H9 (cell line): Measurements from ENCODE around the gene TENM3. TPM values are rescaled to one million over a fixed set of nuclear protein-coding genes. Genes with fewer than 3 reads are reported as not detected.
A peak's percentile ranks its signal among the peaks of the same experiment; 100 is the strongest.

Experiments
- DNase-seq: peaks from one replicate; pipeline ENCODE4 v3.0.0-alpha.2; 2017
- H2AFZ ChIP-seq: one replicate; pipeline ENCODE4 v1.6.1; 2013; ENCODE audit warnings: mild to moderate bottlenecking, low read length, control low read depth, moderate library complexity
- H2AK5ac ChIP-seq: 2 replicates; pipeline ENCODE4 v1.6.1; 2013; ENCODE audit warnings: low read length, control low read depth, mixed read lengths; ENCODE audit not compliant: insufficient read length
- H2BK120ac ChIP-seq: one replicate; pipeline ENCODE4 v1.6.1; 2013; ENCODE audit warnings: low read depth, mild to moderate bottlenecking, low read length, control low read depth, inconsistent platforms; ENCODE audit not compliant: poor library complexity, severe bottlenecking
- H2BK12ac ChIP-seq: 2 replicates; pipeline ENCODE4 v1.6.1; 2013; ENCODE audit warnings: low read length, control low read depth, mixed read lengths, low read depth; ENCODE audit not compliant: insufficient read length
- H2BK15ac ChIP-seq: 2 replicates; pipeline ENCODE4 v1.6.1; 2013; ENCODE audit warnings: low read depth, low read length, control low read depth
- H2BK20ac ChIP-seq: one replicate; pipeline ENCODE4 v1.6.1; 2013; ENCODE audit warnings: low read depth, mild to moderate bottlenecking, low read length, control low read depth, inconsistent platforms; ENCODE audit not compliant: poor library complexity, severe bottlenecking
- H2BK5ac ChIP-seq: 2 replicates; pipeline ENCODE4 v1.6.1; 2013; ENCODE audit warnings: low read length, control low read depth, mixed read lengths; ENCODE audit not compliant: insufficient read length
- H3K14ac ChIP-seq: 2 replicates; pipeline ENCODE4 v1.6.1; 2013; ENCODE audit warnings: low read length, control low read depth; ENCODE audit not compliant: insufficient read depth
- H3K18ac ChIP-seq: 2 replicates; pipeline ENCODE4 v1.6.1; 2013; ENCODE audit warnings: low read depth, mild to moderate bottlenecking, mixed read lengths, low read length, control low read depth; ENCODE audit not compliant: insufficient read length
- H3K23ac ChIP-seq: 2 replicates; pipeline ENCODE4 v1.6.1; 2013; ENCODE audit warnings: low read length, control low read depth, mixed read lengths, low read depth; ENCODE audit not compliant: insufficient read length
- H3K23me2 ChIP-seq: 2 replicates; pipeline ENCODE4 v1.6.1; 2013; ENCODE audit warnings: low read depth, mild to moderate bottlenecking, mixed read lengths, low read length, control low read depth; ENCODE audit not compliant: insufficient read length, poor library complexity, severe bottlenecking
- H3K27ac ChIP-seq: 2 replicates; pipeline ENCODE4 v1.5.1; 2013; ENCODE audit warnings: low read length, control low read depth, mixed read lengths, low read depth; ENCODE audit not compliant: insufficient read length
- H3K27me3 ChIP-seq: 2 replicates; pipeline ENCODE4 v1.6.1; 2013; ENCODE audit warnings: low read length, control low read depth, inconsistent platforms; ENCODE audit not compliant: insufficient read depth
- H3K4ac ChIP-seq: 2 replicates; pipeline ENCODE4 v1.6.1; 2013; ENCODE audit warnings: low read depth, mild to moderate bottlenecking, control low read depth, inconsistent platforms, low read length, moderate library complexity
- H3K4me1 ChIP-seq: 2 replicates; pipeline ENCODE4 v1.6.1; 2013; ENCODE audit warnings: low read length, control low read depth, inconsistent platforms; ENCODE audit not compliant: insufficient read depth
- H3K4me2 ChIP-seq: 2 replicates; pipeline ENCODE4 v1.6.1; 2013; ENCODE audit warnings: low read length, control low read depth, mixed read lengths; ENCODE audit not compliant: insufficient read length, insufficient read depth
- H3K56ac ChIP-seq: 2 replicates; pipeline ENCODE4 v1.6.1; 2013; ENCODE audit warnings: low read depth, mild to moderate bottlenecking, mixed read lengths, low read length, control low read depth; ENCODE audit not compliant: insufficient read length
- H3K79me1 ChIP-seq: 2 replicates; pipeline ENCODE4 v1.6.1; 2013; ENCODE audit warnings: low read depth, mild to moderate bottlenecking, moderate library complexity, low read length, control low read depth, inconsistent platforms; ENCODE audit not compliant: insufficient read depth, poor library complexity, severe bottlenecking
- H3K79me2 ChIP-seq: 2 replicates; pipeline ENCODE4 v1.6.1; 2013; ENCODE audit warnings: low read length, control low read depth, inconsistent platforms; ENCODE audit not compliant: insufficient read depth
- H3K9ac ChIP-seq: 2 replicates; pipeline ENCODE4 v1.6.1; 2013; ENCODE audit warnings: low read length, control low read depth, mixed read lengths; ENCODE audit not compliant: insufficient read length; ENCODE audit errors: extremely low read depth
- H3K9me3 ChIP-seq: one replicate; pipeline ENCODE4 v1.6.1; 2013; ENCODE audit warnings: low read depth, low read length, inconsistent platforms; ENCODE audit not compliant: control insufficient read depth
- H3T11ph ChIP-seq: one replicate; pipeline ENCODE4 v1.6.1; 2013; ENCODE audit warnings: mild to moderate bottlenecking, low read length, control low read depth, inconsistent platforms
- H4K20me1 ChIP-seq: one replicate; pipeline ENCODE4 v1.6.1; 2013; ENCODE audit not compliant: control insufficient read depth, insufficient read length, insufficient read depth
- H4K5ac ChIP-seq: 2 replicates; pipeline ENCODE4 v1.6.1; 2013; ENCODE audit warnings: low read depth, mild to moderate bottlenecking, mixed read lengths, low read length, control low read depth; ENCODE audit not compliant: insufficient read length
- H4K8ac ChIP-seq: replicated peaks from 2 replicates; pipeline ENCODE4 v1.6.1; 2013; ENCODE audit warnings: low read length, control low read depth, mixed read lengths, low read depth; ENCODE audit not compliant: insufficient read length
- H4K91ac ChIP-seq: 2 replicates; pipeline ENCODE4 v1.6.1; 2013; ENCODE audit warnings: low read depth, mild to moderate bottlenecking, moderate library complexity, mixed read lengths, low read length, control low read depth; ENCODE audit not compliant: insufficient read length
- H3K27ac Mint-ChIP-seq, 3 experiments: 2 replicates in 2 of 3; 3 replicates in 1 of 3; pipeline ENCODE4 v1.8.0; 2020 to 2021; ENCODE audit warnings: mixed read lengths in 3 of 3, mild to moderate bottlenecking in 1 of 3, moderate library complexity in 1 of 3
- H3K27me3 Mint-ChIP-seq: 2 replicates; pipeline ENCODE4 v1.8.0; 2021; ENCODE audit warnings: low read depth, mild to moderate bottlenecking, moderate library complexity, mixed read lengths
- H3K36me3 Mint-ChIP-seq, 3 experiments: 2 replicates in 2 of 3; 3 replicates in 1 of 3; pipeline ENCODE4 v1.8.0; 2020 to 2021; ENCODE audit warnings: low read depth in 3 of 3, mixed read lengths in 3 of 3; ENCODE audit not compliant: insufficient read depth in 1 of 3
- H3K4me1 Mint-ChIP-seq, 2 experiments: 2 replicates each; pipeline ENCODE4 v1.8.0; 2020; ENCODE audit warnings: mixed read lengths in 2 of 2
- H3K4me3 Mint-ChIP-seq, 2 experiments: 2 replicates in 1 of 2; 3 replicates in 1 of 2; pipeline ENCODE4 v1.8.0; 2020 to 2021; ENCODE audit warnings: mild to moderate bottlenecking in 2 of 2, mixed read lengths in 2 of 2, moderate library complexity in 1 of 2
- H3K9me3 Mint-ChIP-seq, 2 experiments: 2 replicates in 1 of 2; 3 replicates in 1 of 2; pipeline ENCODE4 v1.8.0; 2020; ENCODE audit warnings: mild to moderate bottlenecking in 2 of 2, mixed read lengths in 2 of 2, moderate library complexity in 1 of 2
- CTCF ChIP-seq: fragments of 200-600 bp; sonication (generic); conservative IDR thresholded peaks from 3 replicates; pipeline ENCODE4 v1.8.0; 2021; ENCODE audit warnings: antibody characterized with exemption, mild to moderate bottlenecking
- WGBS: extraction: QIAGEN DNeasy Blood & Tissue Kit; methylation state at CpG from one replicate; pipeline ENCODE4 v1.1.7; 2013; ENCODE audit warnings: missing lambda C conversion rate, low lambda C conversion rate, mixed read lengths; ENCODE audit not compliant: insufficient read length; ENCODE audit errors: extremely low coverage; 5-methylcytosine and 5-hydroxymethylcytosine counted together
- total RNA-seq: library from RNA; stranded (reverse); gene quantifications from 2 replicates; pipeline ENCODE4 v1.2.1, GENCODE V29; 2021

The TENM3 gene
- total RNA-seq, 1 experiment from 2014 or later: 49.6 TPM

GRCh38 chr4:182554736-182555135 lies 311.5 kb downstream of the TENM3 start:
- H3K9me3 Mint-ChIP-seq: no peaks in the 10 kb centered on the region
- H3K27me3 ChIP-seq: no peaks in the 10 kb centered on the region

More at GRCh38 chr4:182554736-182555135, 311.5 kb downstream of the TENM3 start:
- Mint-ChIP-seq H3K4me1 (peaks cover 68 to 75% of the 10 kb centered on the region in 2 experiments), H3K36me3 (no peaks in the 10 kb centered on the region), H3K4me3 (peak overlapping the region in 1 of 2 experiments; percentile 9; a peak in 1 of 5 replicates), H3K27ac (peak overlapping the region; percentile 84 to 94 (median 87); a peak in 6 of 7 replicates), H3K27me3 (no peaks in the 10 kb centered on the region)
- Histone ChIP-seq H4K20me1 (no peaks in the 10 kb centered on the region), H3K18ac (no peak overlapping the region), H2BK15ac (no peak overlapping the region), H2BK120ac (no peak overlapping the region), H2BK12ac (no peak overlapping the region), H3K79me1 (no peaks in the 10 kb centered on the region), H3K56ac (no peak overlapping the region), H2AFZ (no peak overlapping the region), H2BK20ac (no peak overlapping the region), H3K4ac (no peak overlapping the region), H3K23me2 (peaks cover 2% of the 10 kb centered on the region), H3K14ac (no peak overlapping the region), H3T11ph (no peak overlapping the region), H3K79me2 (peaks cover 3% of the 10 kb centered on the region; the same call in 1 of the 2 replicates), H4K8ac (no peak overlapping the region), H3K9me3 (no peaks in the 10 kb centered on the region), H2AK5ac (no peak overlapping the region), H3K23ac (no peak overlapping the region), H3K27ac (peak overlapping the region; percentile 11), H3K9ac (no peak overlapping the region), H3K4me1 (peaks cover 13% of the 10 kb centered on the region; the same call in 1 of the 2 replicates), H4K91ac (no peak overlapping the region), H2BK5ac (no peak overlapping the region), H3K4me2 (no peak overlapping the region), H4K5ac (no peak overlapping the region)
- DNase-seq: no peak
- no CpG with 5 or more reads among the region's 7 CpGs for WGBS
- no peak for TF ChIP-seq CTCF
